HG02571 (cell line): ENCODE data around the gene PLCB4.

Experiments
- ATAC-seq: cut with Tn5 transposase; IDR thresholded peaks from one replicate; pipeline ENCODE4 v1.9.1; 2021; ENCODE audit warnings: mild to moderate bottlenecking, moderate library complexity; ENCODE audit not compliant: unreplicated experiment

The PLCB4 gene

DNA sequence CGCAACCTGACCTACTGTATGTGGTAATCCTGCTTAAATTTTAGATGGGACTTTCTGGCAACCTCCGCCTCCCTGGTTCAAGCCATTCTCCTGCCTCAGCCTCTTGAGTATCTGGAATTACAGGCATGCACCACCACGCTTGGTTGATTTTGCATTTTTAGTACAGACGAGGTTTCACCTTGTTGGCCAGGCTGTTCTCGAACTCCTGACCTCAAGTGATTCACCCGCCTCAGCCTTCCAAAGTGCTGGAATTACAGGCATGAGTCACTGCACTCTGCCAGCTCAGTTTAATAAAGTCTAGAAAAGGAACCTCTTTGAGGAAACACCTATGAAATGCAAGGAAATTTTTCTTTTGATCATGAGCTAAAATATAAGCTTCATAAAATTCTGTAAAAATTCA is 9.0 kb upstream of the PLCB4 start:
- ATAC-seq, result no peak

DNA sequence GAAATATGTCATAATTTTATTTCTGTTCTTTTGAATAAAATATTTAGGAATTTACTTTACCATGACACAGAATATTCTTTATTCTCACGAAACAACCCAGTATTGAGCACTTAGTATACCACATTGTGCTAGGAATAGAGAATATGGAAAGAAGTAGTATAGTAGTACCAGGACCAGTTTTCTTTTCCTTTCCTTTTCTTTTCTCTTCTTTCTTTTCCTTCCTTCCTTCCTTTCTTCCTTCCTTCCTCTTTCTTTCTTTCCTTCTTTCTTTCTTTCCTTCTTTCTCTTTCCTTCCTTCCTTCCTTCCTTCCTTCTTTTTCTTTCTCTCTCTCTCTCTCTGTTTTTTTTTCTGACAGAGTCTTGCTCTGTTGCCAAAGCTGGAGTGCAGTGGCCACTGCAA is 7.5 kb upstream of the PLCB4 start:
- ATAC-seq, result no peak

DNA sequence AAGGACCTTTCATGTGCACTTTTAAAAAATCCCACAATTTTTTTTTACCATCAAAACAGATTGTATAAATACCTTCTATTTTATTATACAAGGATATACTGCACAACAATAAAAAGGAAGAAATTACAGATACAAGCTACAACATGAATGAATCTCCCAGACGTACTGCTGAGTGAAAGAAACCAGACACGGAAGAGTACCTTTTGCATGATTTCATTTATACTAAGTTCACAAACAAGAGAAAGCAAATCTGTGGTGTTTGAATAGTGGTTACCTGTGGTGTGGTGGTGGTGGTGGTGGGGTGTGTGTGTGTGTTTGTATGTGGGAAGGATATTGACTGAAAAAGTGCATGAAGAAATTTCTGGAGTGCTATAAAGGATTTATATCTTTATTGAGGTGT is 6.8 kb upstream of the PLCB4 start:
- no peak for ATAC-seq

DNA sequence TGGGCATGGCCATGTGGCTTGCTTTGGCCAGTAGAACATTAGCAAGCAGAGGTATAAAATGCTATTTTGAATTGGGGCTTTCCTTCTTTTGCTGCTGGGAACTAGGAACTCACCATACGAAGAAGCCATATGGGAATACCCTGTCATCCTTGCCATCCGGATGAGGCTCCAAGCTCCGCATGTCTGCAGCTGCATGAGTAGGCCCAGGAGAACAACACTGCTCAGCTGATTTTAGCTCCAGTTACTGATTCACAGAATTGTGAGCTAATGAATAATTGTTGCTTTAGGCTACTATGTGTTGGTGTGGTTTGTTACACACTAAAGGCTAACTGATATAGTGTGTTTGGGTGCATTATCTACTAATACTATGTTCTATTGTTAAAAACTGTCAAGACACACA is 2.7 kb upstream of the PLCB4 start:
- no peak for ATAC-seq

DNA sequence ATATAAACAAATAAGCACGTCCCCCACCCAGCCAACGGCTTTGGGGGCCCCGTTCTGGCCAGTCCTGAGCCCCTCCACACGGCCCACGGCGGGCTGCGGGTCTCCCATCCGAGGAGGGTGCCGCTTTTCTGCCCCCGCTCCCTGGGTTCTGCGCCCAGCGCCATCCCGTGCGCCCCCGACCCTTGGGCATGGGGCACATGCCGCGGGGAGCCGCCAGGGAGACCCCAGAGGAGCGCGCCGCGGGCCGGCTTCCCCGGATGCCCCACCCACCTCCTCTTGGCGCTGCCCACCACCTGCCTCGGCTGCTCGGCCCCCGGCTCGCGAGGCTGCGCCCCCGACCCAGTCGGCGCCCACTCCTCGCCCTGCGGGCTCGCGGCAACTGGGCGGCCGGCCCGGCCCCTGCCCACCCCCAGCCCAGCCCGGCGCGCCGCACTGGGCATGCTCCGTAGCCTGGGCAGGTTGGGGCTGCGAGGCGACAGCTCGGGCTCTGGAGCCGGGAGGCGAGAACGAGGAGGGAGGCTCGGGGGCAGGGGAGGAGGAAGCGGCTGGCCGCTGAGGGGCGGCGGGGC is 570 bp upstream of the PLCB4 start:
- ATAC-seq, result no peak

DNA sequence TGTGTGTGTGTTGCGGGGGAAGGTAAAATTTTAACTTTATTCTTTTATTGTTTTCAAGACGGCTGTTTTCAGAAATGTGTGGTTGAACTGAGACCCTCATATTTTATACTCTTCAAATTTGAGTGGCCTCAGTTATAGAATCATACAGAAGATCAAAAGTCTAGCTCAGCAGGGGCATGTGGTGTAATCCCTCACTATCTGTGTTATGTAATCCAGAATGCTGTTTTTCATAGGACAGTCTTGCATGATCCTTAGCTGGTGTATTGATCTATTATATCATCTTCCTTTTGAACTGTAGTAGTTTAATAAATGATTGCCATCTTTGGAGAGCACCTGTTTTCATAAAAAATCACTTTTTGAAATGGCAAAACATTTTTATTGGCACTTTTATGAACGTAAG is 1.4 kb downstream of the PLCB4 start:
- no peak for ATAC-seq

DNA sequence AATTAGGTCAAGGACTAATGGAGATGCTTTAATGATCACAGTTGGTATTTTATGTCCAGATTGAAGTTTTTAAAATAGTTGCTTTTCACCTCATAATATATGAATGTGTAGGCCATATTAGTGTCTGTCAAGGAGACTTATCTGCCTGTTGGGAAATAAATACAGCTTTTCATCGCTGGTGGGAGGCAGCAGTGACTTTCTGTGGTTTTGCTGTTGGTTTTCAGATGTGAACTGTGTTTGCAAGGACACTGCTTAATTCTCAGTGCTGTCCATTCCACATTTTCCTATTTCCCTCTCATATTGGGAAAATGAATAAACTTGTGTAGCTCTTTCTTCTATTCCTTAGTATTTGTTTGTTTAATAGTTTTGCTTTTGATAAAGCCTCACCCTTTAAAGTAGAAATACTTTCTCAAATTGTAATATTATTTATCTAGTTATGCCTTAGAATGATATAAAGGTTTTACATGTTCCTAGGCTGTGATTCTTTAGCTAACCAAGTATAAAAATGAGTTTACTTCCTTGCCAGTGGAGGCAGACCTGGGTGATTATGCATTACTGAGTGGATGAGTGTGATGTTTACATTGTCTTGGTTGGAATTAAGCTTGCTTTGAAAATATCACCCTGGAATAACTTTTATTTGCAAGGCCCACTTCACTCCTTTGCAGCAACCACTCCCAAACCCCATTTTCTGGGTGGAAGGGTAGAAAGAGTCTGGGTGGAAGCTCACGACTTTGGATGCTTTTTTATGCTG is 3.3 kb downstream of the PLCB4 start:
- no peak for ATAC-seq

DNA sequence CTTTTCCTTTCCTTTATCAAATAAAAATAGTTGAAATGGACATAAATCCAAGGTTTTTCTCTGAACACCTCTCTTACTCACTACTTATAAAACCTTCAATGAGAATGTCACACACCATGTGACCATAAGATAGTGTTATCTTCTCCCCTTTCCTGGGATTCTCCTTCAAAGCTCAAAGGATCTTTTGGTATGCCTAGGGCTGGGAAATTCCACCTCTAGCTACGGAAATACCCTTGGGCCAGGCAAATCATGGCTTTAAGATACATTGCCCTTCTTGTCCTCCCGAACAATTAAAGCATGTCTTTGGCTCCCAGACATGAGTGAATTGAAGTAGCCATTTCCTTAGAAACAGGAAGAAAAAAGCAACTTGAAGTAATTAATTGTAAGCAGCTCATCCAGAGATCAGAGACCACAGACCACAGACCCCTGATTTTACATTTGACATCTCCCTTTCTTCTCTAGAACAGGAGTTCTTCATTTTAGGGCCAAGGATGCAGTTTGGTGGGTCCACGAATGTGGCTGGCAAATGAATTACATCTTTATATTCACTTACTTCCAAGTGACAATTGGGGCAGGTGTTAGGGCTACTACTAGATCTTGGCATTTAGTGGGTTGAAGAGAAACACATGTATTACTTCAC is 4.1 kb downstream of the PLCB4 start:
- no peak for ATAC-seq

DNA sequence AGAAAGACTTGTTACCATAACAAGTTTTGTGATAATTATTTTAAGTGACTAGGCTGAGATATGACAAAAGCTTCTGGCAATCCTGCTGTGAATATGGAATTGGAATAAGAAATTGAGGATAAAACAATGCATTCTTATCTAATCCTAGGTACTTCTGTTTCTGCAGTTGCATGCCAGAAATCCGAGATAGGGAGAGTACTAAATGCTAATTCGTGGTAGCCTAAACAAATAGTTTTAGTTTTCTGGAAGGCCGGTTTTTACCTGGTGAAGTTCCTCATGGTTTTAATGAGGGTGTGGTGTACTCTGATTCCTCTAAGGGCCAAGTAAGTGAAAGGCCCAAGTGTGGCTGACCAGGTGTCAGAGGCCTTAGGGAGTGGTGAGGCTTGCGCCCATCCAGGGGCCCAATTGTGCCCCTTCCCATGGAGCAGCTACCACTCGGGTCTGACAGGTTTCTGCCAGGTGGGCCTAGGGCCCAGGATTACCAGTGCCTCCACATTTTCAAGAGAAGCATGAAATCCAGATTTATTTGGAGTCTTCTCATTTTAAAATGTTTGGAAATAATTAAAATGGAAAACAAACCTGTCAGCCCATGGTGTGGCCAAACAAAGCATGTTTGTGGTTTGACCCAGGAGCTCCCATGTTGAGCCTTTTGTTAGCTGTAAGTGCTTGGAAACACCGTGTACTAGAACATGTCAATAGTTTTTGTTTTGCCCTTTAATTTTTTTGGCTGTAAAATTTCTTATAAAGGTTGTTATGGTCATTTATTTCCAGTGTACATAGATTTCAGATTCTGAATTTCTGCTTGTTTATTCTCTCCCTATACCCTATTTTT is 6.6 kb downstream of the PLCB4 start:
- no peak for ATAC-seq

DNA sequence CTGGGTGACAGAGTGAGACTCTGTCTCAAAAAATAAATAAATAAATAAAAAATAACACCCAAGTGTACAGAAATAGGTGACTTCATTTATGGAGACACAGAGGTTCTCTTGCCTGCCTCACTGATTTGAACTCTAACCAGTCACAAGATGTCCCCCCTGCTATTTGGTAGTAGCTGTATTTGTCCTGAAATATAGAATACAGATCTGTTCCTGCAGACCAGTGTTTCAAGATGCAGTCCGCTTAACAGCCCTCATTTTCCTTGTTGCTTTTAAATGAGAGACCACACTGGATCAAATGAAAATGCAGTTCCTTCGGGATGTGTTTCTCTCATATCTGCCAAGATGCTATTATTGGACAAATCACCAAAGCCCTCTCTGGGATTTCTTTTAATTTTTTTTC is 7.6 kb downstream of the PLCB4 start:
- no peak for ATAC-seq

DNA sequence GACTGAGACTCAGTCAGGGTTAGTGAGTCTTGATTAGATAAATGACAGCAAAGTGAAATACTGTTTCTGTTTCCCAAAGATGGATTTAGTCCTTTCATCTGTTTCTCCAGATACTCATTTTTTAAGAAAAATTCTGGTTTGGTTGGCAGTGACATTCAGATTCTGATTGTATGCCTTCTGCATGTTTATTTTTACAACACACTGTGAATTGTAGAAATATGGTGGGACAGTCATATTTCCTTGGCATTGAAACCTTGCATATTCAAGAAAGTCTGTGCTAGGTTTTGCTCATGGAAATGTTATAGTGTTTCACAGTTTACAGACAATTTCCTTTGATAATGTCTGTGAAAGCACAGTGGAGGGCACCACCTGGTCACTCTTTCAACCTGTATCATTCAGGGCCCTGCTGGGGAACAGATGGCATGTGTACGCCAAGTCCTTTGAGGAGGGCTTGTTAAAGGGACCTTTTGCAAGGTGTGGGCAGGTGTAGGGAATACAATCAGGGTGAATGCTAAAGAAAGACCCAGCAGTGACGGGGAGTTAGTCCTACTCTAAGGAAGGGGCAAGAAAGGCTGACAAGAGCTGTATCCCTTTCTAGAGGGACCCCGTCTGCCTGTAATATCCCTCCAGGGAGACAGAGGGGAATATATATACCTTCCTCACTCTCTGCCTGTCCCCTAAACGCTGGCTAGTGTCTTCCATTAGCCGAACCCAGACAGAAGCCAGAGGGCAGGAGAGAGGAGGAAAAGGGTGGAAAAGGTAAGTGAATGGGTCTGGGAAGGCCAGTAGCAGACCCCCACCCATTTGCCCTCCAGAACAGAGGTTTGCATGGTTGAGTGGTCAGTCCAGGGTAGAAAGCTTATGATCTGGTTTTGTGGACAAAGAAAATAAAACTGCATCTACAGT is 10.2 kb downstream of the PLCB4 start:
- no peak for ATAC-seq

DNA sequence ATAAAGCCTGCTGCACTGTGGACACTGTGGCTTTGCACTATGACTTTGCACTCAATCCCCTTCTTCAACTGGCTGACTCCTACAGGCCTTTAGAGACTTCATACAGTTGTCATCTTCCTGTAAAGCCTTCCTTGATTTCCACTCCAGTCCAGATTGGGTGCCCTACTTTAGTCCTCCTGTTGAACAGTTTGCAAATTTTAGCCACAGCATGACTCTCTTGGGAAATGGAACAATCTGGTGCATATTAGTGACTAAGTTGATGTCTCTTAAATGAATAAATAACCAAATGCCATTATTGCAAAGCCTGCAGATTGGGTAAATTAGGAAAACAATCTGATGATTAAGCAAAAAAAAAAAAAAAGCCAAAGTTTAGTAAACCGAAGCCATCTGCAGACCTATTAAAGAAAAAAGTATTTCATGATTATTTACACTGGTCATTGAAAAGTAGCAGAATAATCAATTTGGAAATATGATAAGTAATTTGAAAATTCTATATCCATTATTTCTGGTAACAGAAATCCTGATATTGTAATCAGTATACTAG is 12.6 kb downstream of the PLCB4 start:
- ATAC-seq, result no peak

DNA sequence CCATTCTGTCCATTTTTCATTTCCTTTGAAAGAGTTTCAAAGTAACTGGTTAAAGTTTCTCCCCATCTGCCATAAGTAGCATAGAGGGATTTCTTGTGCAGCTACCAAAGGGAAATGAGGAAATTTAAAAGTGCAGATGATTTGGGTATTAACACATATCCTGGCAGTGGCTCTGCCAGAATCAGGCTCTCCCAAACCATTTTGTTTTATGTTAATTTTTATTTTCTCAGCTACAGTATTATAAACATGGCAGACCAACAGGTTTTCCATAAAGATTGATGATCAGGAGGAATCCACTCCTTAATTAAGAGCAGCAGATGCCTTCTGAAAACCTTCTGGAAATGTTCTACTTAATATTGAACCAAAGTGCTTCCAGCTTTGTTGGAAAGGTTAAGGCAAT is 13.9 kb downstream of the PLCB4 start:
- ATAC-seq, result no peak

DNA sequence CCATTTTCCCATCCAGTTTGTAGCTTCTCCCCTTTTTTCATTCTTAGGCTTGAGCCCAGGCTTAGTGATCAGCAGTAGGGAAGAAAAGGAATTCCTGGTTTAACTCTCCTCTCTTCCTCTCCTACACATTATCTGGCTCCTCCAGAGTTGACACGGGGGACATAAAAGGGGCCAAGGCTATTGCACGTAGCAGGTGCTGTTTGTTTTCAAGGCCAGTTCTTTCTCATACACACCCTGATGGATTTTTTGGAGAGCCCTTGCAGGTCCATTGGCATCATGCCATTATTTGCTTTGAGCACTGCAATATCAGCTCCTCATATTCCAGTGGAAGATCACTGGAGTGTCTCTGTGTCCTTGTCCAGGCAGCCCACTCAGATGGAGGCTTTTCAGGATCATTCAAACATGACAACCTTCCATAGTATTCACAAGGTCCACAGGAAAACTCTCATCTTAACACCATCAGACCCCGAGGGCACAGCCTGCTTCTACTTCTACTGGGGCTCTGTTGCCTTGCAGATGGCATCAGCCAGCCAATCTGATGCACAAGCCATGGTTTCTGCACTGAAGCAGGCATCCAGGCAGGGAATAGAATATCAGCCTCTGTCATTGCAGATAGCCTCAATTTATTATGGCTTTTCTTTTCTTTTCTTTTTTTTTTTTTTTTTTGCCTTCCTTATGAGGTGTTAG is 18.8 kb downstream of the PLCB4 start:
- ATAC-seq, result no peak

DNA sequence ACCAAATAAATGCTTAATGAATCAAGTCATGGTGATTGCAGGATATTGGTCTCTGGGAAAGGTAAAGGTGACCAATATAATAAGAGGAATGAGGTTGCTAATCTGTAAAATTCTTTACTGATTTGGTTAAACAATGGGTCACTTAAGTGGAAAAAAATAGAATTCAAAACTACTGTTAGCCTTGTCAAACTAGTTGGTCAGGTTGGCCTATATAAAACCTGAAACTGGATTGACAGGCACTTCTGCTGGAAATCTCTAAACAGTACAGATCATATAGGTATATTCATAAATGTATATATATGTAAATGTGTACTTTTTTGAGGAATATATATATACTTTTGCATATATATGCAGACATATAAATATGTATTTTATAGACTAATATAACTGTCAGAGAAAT is 19.7 kb downstream of the PLCB4 start:
- ATAC-seq, result no peak

DNA sequence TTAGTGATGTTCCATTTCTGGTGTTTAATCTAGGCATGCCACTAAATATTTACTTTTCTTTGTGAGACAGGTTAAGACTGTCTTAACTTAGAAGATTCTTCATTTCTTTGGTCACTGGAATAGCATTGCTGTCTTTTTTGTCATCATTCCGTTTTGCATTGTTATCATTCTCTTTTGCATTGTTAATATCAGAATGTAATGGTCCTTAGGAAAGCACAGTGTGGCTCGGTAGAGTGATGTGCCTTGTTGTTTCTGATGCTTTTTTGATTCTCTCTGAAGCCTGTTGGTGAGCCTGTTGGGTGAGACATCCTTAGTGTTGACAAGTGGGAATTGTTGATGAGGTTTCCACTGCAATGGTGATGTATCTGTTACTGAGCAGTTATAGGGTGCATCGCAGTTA is 23.2 kb downstream of the PLCB4 start:
- no peak for ATAC-seq

DNA sequence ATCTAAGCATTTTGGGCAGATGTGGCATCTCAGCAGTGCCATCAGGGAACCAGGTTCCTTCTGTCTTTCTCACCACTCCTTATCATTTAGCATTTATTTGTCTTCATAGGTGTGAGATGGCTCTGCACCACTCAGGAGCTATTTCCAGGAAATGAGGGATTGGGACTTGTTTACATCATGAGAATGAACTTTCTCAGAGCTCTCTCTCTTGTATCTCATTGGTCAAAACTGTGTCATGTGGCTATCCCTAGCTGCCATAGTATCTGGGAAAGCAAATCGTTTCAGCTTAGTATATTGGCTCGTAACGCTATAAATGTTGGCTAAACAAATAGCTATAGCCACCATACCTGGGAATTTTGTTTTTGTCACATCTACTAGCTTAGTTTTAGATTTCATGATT is 23.8 kb downstream of the PLCB4 start:
- ATAC-seq, result no peak

DNA sequence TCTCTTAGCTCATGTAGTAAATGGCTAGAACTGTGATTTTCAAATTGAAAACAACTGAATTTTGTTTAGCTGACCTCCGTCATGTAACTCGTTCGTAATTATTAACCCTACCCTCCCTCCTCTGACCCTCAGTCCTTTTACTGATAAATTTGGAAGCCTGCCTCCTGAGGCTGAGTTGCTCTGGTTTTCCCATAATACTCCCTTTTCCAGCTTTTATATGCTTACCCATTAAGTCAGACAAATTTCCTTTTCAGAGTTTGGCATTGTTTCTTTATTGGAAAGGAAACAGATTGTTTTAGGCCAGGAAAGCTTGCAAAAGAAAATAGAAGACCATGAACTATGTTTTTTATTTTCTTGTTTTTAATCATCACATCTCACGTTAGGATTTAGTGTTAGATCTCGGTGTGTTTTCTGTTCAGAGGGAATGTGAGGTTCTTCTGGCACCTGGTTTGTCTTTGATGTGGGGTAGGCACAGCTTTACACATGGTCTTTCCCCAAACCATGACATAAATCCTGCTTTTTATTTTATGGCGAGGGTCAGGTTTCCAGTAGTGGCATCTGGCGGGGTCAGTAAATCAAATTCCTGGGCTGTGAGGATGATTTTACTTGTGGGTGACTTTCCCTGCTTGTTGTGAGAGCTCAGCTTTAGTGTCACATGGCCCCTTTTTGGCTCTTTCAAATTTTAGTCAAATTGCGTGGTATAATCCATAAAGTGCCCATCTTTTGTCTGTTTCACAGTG is 24.5 kb downstream of the PLCB4 start:
- ATAC-seq, result no peak

DNA sequence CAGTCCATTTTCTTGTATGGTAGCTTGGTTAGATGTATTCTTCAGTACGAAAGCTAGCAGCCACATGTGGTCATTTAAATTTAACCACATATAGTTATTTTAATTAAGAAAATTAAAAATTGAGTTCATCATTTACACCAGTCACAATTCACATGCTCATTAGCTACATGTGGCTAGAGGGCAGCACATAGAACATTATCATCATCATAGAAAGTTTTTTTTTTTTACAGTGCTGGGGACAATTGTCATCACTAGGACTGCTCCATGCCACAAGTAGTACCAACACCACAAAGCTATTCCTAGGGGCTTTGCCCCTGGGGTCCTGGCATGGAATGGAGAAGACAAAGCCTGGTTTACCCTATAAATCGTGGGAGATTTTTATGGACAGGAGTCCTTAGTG is 30.5 kb downstream of the PLCB4 start:
- ATAC-seq, result no peak
